Stimulated activated naive B cell treated with anti-CD40 and anti-IgM and Interleukin-4, amounts not matched to agents 10 μg/mL and 1 μg/mL and 100 μg/mL, for 72 hours (primary cell): ENCODE measurements around the gene PLAGL1.

Experiments used
- ATAC-seq, 2 donors: fragments of 150-1000 bp; cut with Tn5 transposase; replicated peaks; 2 replicates each; pipeline ENCODE4 v1.10.0; 2021; ENCODE audit warnings: moderate library complexity in 1 of 2
- DNase-seq: peaks from one replicate; pipeline ENCODE4 v3.0.0; 2021
- H3K27ac Mint-ChIP-seq: one replicate; pipeline ENCODE4 v1.8.0; 2022; ENCODE audit warnings: mild to moderate bottlenecking, mixed read lengths
- H3K27me3 Mint-ChIP-seq, 2 donors: one replicate each; pipeline ENCODE4 v1.8.0; 2022; ENCODE audit warnings: mixed read lengths in 2 of 2
- H3K36me3 Mint-ChIP-seq, 2 donors: one replicate each; pipeline ENCODE4 v1.8.0; 2022; ENCODE audit warnings: mixed read lengths in 2 of 2, mild to moderate bottlenecking in 1 of 2
- H3K4me1 Mint-ChIP-seq, 2 donors: one replicate each; pipeline ENCODE4 v1.8.0; 2022; ENCODE audit warnings: mixed read lengths in 2 of 2, mild to moderate bottlenecking in 1 of 2
- H3K4me3 Mint-ChIP-seq, 2 donors: one replicate each; pipeline ENCODE4 v1.8.0; 2022; ENCODE audit warnings: mild to moderate bottlenecking in 2 of 2, mixed read lengths in 2 of 2, moderate library complexity in 1 of 2
- H3K9me3 Mint-ChIP-seq, 2 donors: one replicate each; pipeline ENCODE4 v1.8.0; 2022; ENCODE audit warnings: mixed read lengths in 2 of 2, mild to moderate bottlenecking in 1 of 2

PLAGL1 gene

DNA sequence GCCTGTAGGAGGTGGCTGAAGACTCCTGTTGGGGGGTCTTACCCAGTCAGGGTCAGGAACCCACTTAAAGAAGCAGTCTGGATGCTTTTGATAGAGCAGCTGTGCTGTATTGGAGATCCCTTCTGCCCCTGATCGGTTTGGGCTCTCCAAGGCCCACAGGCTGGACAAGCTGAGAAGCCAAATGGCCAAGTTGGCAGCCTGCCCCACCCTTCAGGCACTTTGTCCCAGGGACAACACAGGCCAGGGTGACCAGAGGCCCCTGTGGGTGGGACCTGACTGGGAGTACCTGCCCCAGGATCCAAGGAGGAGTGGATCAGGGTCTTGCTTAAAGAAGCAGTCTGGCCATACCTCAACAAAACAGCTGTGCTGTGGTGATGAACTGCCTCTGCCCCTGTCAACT lies 95.4 kb downstream of the PLAGL1 start:
- Mint-ChIP-seq H3K27me3 (no peaks in the 10 kb centered on the region), H3K36me3 (peaks cover 92 to 99% of the 10 kb centered on the region in 2 donors), H3K4me1 (no peaks in the 10 kb centered on the region), H3K4me3 (no peak overlapping the region), H3K27ac (no peak overlapping the region), H3K9me3 (peaks cover 37% of the 10 kb centered on the region in 2 donors)
- no peak for DNase-seq
- no peak for ATAC-seq

DNA sequence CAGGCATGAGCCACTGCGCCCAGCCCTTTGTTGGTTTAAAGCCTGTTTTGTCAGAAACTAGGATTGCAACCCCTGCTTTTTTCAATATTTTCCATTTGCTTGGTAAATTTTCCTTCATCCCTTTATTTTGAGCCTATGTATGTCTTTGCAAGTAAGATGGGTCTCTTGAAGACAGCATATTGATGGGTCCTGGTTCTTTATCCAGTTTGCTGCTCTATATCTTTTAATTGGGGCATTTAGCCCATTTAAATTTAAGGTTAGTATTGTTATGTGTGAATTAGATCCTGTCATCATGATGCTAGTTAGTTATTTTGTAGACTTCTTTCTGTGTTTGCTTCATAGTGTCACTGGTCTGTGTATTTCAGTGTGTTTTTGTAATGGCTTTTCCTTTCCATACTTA lies 97.0 kb downstream of the PLAGL1 start:
- Mint-ChIP-seq H3K9me3 (peaks cover 26 to 34% of the 10 kb centered on the region in 2 donors), H3K4me1 (no peaks in the 10 kb centered on the region), H3K27ac (no peak overlapping the region), H3K36me3 (peaks cover 88 to 96% of the 10 kb centered on the region in 2 donors), H3K4me3 (no peak overlapping the region), H3K27me3 (no peaks in the 10 kb centered on the region)
- ATAC-seq (no peak), DNase-seq (no peak)

DNA sequence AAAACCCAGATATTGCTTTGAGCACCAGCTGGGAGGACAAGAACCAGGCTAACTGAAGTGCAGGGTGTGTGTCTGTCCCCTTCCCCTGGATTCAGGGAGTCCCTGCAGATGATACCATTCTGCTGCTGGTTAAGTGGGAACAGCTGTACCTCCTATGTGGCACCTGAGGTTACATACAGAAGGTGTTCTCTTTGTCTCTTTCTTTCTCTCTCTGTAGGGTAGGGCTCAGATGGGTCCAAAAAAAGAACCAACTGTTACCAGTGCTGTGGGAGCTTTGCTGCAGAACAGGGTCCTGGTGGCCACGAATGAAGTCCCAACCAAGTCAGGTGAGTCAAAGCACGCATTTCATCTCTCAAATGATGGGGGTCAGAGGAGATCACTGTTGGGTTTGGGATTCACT lies 105.2 kb downstream of the PLAGL1 start:
- DNase-seq (no peak), ATAC-seq (peak in 1 of 2 donors; percentile 18)
- Mint-ChIP-seq H3K27me3 (no peaks in the 10 kb centered on the region), H3K9me3 (peaks cover 0 to 9% of the 10 kb centered on the region in 2 donors), H3K27ac (peak overlapping the region; percentile 67), H3K4me1 (peaks cover 5 to 15% of the 10 kb centered on the region in 2 donors), H3K36me3 (peaks cover 47 to 65% of the 10 kb centered on the region in 2 donors), H3K4me3 (no peak overlapping the region)

DNA sequence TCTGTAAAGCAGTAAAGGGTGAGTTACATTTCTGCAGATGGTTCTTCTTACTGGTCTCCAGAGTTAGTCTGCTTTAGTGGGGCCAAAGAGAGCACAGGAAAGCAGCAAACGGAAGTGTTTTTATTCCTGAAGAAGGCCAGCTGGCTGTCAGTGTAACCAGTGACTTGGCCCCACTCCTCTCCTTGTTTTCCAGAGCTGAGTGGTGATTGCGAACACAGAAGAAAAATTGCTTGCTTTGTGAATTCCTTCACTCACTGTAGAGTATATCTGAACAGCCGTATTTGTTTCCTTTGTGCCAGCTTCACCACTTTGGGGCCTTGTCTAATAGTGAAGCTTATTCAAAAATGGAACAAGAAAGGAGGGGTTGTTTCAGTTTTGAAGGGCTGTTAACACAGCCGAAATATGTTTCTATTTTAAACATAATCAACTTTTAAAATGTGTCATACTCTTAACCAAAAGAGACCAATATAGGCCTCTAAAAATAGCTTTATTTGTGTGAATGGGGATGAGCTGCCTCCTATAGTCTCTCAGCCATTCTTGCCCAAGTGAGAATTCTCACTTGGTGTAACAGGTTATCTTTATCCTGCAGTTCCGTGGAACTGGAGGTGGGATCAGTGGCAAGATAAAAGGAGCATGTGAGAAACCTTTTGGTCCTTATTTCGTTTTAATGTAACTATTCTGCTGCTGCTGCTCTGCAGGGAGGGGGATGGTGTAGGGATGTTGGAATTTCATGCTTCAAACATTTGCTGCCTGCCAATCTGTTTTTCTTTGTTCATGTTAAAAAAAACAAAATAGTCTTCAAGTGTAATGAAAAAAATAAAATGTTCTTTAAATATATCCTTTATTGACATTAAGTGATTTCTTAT lies 105.9 kb downstream of the PLAGL1 start:
- Mint-ChIP-seq H3K27me3 (no peaks in the 10 kb centered on the region), H3K36me3 (peaks cover 42 to 62% of the 10 kb centered on the region in 2 donors), H3K27ac (peak overlapping the region; percentile 72), H3K4me3 (peak overlapping the region in 1 of 2 donors; percentile 8), H3K9me3 (peaks cover 0 to 9% of the 10 kb centered on the region in 2 donors), H3K4me1 (peaks cover 5 to 15% of the 10 kb centered on the region in 2 donors)
- ATAC-seq (peak; percentile 85 to 92), DNase-seq (no peak)

GRCh38 chr6:143900358-143900757 lies 107.7 kb downstream of the PLAGL1 start:
- DNase-seq (no peak), ATAC-seq (no peak)
- Mint-ChIP-seq H3K4me1 (peaks cover 5 to 10% of the 10 kb centered on the region in 2 donors), H3K36me3 (peaks cover 32 to 49% of the 10 kb centered on the region in 2 donors), H3K27ac (no peak overlapping the region), H3K4me3 (no peak overlapping the region), H3K27me3 (no peaks in the 10 kb centered on the region), H3K9me3 (peaks cover 0 to 1% of the 10 kb centered on the region in 2 donors)

GRCh38 chr6:143896126-143896860 lies 111.8 kb downstream of the PLAGL1 start:
- H3K27me3 Mint-ChIP-seq, result no peaks in the 10 kb centered on the region
- H3K4me3 Mint-ChIP-seq, result no peak overlapping the region
- no peak for DNase-seq
- no peak overlapping the region for H3K27ac Mint-ChIP-seq
- no peaks in the 10 kb centered on the region for H3K9me3 Mint-ChIP-seq
- peaks cover 32 to 41% of the 10 kb centered on the region in 2 donors for H3K36me3 Mint-ChIP-seq
- H3K4me1 Mint-ChIP-seq, result peaks cover 0 to 3% of the 10 kb centered on the region in 2 donors
- ATAC-seq, result no peak

GRCh38 chr6:143894655-143895054 lies 113.4 kb downstream of the PLAGL1 start:
- Mint-ChIP-seq H3K9me3 (no peaks in the 10 kb centered on the region), H3K4me3 (no peak overlapping the region), H3K27ac (no peak overlapping the region), H3K27me3 (no peaks in the 10 kb centered on the region), H3K36me3 (peaks cover 24 to 33% of the 10 kb centered on the region in 2 donors), H3K4me1 (peaks cover 0 to under 1% of the 10 kb centered on the region in 2 donors)
- ATAC-seq (no peak), DNase-seq (no peak)
